Endothelial cell of umbilical vein (primary cell): ENCODE results near the gene BCAR3.

Experiments used
- JUN ChIP-seq: IDR thresholded peaks from 2 replicates; pipeline ENCODE4 v1.6.1; 2011; ENCODE audit warnings: borderline replicate concordance, low read depth; ENCODE audit not compliant: insufficient read length, insufficient read depth
- POLR2A ChIP-seq: IDR thresholded peaks from 2 replicates; pipeline ENCODE4 v1.6.1; 2012; ENCODE audit warnings: low read depth, mild to moderate bottlenecking, control low read depth, low read length
- TF ChIP-seq, protein P1 (sequence below), 2 donors: IDR thresholded peaks; 1 replicate in 1 of 2; 2 replicates in 1 of 2; pipeline ENCODE4 v1.5.1; 2011; ENCODE audit warnings: low read length in 2 of 2, mild to moderate bottlenecking in 2 of 2, moderate library complexity in 2 of 2, control low read depth in 1 of 2, inconsistent platforms in 1 of 2, low read depth in 1 of 2; ENCODE audit not compliant: insufficient read depth in 1 of 2; ENCODE audit errors: extremely low read depth in 1 of 2

DNA sequence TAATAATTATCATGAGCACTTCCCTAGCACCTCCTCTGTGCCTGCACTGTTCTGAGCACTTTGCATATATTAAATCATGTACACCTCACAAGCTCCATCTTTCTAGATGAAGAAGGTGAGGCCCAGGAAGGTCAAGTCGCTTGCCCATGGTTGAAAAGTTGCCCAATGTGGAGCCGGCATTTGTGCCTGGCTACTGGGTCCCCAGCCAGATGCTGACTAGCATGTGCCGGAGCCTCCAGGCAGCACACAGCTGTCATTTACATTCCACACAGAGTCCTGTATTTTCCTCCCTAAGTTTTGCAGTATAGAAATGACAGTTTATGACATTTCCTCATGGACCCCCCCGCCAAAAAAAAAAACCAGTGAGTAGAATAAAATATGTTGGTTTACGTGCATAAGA lies 94.3 kb downstream of the BCAR3 start:
- TF ChIP-seq, protein P1, sequence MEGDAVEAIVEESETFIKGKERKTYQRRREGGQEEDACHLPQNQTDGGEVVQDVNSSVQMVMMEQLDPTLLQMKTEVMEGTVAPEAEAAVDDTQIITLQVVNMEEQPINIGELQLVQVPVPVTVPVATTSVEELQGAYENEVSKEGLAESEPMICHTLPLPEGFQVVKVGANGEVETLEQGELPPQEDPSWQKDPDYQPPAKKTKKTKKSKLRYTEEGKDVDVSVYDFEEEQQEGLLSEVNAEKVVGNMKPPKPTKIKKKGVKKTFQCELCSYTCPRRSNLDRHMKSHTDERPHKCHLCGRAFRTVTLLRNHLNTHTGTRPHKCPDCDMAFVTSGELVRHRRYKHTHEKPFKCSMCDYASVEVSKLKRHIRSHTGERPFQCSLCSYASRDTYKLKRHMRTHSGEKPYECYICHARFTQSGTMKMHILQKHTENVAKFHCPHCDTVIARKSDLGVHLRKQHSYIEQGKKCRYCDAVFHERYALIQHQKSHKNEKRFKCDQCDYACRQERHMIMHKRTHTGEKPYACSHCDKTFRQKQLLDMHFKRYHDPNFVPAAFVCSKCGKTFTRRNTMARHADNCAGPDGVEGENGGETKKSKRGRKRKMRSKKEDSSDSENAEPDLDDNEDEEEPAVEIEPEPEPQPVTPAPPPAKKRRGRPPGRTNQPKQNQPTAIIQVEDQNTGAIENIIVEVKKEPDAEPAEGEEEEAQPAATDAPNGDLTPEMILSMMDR (IDR thresholded peaks at IDR 0.05; ENCODE audit: extremely low read depth in 1 of 2, insufficient read depth in 1 of 2, low read depth in 1 of 2, low read length in 2 of 2) = no peak
- no peak for TF ChIP-seq POLR2A
- no peak for TF ChIP-seq JUN
